GM12892 (cell line): Measurements from ENCODE around the gene NSD2.

Source experiments
- POLR2A ChIP-seq: IDR thresholded peaks from 2 replicates; pipeline ENCODE4 v1.6.1; 2011; ENCODE audit warnings: low read depth, low read length, control low read depth
- POLR2AphosphoS5 ChIP-seq: IDR thresholded peaks from 2 replicates; pipeline ENCODE4 v1.6.1; 2011; ENCODE audit warnings: low read depth, low read length, control low read depth

- TF ChIP-seq POLR2A, result no peak
- no peak for TF ChIP-seq POLR2AphosphoS5
Measured at GRCh38 chr4:1879485-1879884, 8.3 kb downstream of the NSD2 start.
